ENCODE data around the gene RGS8.

The RGS8 gene

GRCh38 chr1:182670032-182670749, 14.2 kb downstream of the RGS8 start:
- Histone ChIP-seq H3K27me3 (ENCODE audit: control insufficient read depth, insufficient read depth, low read length) (peaks cover 2% of the 10 kb centered on the region; the same call in 1 of the 2 replicates), H3K9me3 (ENCODE audit: control insufficient read depth, insufficient read depth, low read depth, low read length) (no peaks in the 10 kb centered on the region), H3K4me1 (ENCODE audit: control insufficient read depth, insufficient read depth, low read length) (peaks cover 42% of the 10 kb centered on the region), H3K36me3 (ENCODE audit: control insufficient read depth, insufficient read depth, low read length) (no peaks in the 10 kb centered on the region), H3K4me3 (ENCODE audit: low read depth, low read length) (no peak overlapping the region), H3K27ac (ENCODE audit: low read depth, low read length) (no peak overlapping the region), H3K9ac (ENCODE audit: low read length) (no peak overlapping the region)

DNA sequence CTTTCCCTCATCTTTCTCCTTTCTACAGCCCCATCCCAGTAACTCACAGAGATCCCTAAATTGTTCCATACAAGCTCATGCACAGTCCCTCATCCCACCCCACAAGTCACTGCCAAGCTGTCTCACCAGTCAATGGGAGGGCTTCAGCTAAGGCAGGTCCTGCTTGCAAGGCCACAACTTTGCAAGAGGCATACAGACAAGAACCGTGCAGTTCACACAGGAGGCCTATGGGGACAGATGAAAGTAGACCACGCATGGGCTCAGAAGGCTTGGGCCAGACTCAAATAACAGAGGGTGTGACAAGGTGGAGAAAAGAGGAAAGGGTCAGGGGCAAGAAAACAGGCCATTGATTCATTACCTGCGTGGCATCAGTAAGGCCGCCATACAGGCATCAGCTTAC, 15.1 kb downstream of the RGS8 start:
- H3K27me3 ChIP-seq (ENCODE audit: control insufficient read depth, insufficient read depth, low read length) = peaks cover 2% of the 10 kb centered on the region; the same call in 1 of the 2 replicates
- H3K4me3 ChIP-seq (ENCODE audit: low read depth, low read length) = no peak overlapping the region
- no peak overlapping the region for H3K9ac ChIP-seq (ENCODE audit: low read length)
- H3K4me1 ChIP-seq (ENCODE audit: control insufficient read depth, insufficient read depth, low read length) = peaks cover 36% of the 10 kb centered on the region
- H3K27ac ChIP-seq (ENCODE audit: low read depth, low read length) = no peak overlapping the region
- no peaks in the 10 kb centered on the region for H3K36me3 ChIP-seq (ENCODE audit: control insufficient read depth, insufficient read depth, low read length)
- H3K9me3 ChIP-seq (ENCODE audit: control insufficient read depth, insufficient read depth, low read depth, low read length) = no peaks in the 10 kb centered on the region

DNA sequence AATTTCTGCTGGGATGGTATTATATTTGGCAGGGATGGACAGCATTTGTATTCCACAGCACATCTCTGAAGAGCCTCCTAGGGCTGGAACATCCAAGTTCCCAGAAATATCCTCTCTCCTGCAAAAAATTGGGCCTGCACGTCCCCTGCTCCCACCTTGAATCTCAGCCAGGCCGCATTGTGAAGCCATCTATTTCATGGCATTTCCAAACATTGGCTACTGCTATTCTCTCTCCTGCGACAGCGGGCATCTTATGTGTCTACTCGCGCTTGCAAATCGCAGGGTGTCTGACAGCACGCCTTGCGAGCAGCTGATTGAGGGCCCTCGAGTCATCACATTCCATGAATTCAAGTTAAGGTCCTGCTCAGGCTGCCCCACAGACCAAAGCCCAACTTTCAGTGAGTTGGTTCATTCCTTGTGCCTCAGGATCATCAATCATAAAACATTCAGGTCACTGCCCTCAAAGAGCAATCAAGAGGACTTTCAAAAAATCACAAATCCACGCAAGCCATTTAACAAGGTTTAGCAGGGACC, 15.8 kb downstream of the RGS8 start:
- Histone ChIP-seq H3K9ac (ENCODE audit: low read length) (no peak overlapping the region), H3K36me3 (ENCODE audit: control insufficient read depth, insufficient read depth, low read length) (no peaks in the 10 kb centered on the region), H3K9me3 (ENCODE audit: control insufficient read depth, insufficient read depth, low read depth, low read length) (no peaks in the 10 kb centered on the region), H3K27ac (ENCODE audit: low read depth, low read length) (no peak overlapping the region), H3K27me3 (ENCODE audit: control insufficient read depth, insufficient read depth, low read length) (peaks cover 2% of the 10 kb centered on the region; the same call in 1 of the 2 replicates), H3K4me3 (ENCODE audit: low read depth, low read length) (no peak overlapping the region), H3K4me1 (ENCODE audit: control insufficient read depth, insufficient read depth, low read length) (peaks cover 36% of the 10 kb centered on the region)

DNA sequence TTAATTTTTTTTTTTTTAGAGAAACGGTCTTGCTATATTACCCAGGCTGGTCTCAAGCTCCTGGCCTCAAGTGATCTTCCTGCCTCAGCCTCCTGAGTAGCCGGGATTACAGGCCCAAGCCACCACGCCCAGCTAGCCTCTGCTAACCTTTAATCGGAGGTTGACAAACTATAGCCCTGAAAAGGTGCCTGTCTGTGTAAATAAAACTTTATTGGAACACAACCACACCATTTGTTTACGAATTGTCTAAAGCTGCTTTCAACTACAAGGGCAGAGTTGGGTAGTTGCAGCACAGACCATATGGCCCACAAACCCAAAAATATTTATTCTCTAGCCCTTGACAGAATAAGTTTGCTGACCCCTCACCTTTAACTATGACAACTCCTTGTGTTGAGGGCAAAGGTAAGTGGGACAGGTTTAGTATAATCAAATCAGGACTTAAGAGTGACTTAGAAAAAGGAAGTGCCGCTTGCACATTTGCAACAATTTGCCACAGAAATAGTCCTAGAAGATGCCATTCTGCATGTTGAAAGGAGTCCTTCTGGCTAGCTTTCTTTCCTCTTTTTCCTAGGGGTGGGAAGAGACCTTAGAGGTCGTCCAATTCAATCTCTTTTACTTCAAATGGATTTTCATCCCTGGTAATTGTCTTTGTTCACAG, 16.4 kb downstream of the RGS8 start:
- Histone ChIP-seq H3K36me3 (ENCODE audit: control insufficient read depth, insufficient read depth, low read length) (no peaks in the 10 kb centered on the region), H3K4me3 (ENCODE audit: low read depth, low read length) (no peak overlapping the region), H3K27ac (ENCODE audit: low read depth, low read length) (no peak overlapping the region), H3K27me3 (ENCODE audit: control insufficient read depth, insufficient read depth, low read length) (peaks cover 2% of the 10 kb centered on the region; the same call in 1 of the 2 replicates), H3K4me1 (ENCODE audit: control insufficient read depth, insufficient read depth, low read length) (peaks cover 36% of the 10 kb centered on the region), H3K9me3 (ENCODE audit: control insufficient read depth, insufficient read depth, low read depth, low read length) (no peaks in the 10 kb centered on the region), H3K9ac (ENCODE audit: low read length) (no peak overlapping the region)

GRCh38 chr1:182666706-182667105, 17.7 kb downstream of the RGS8 start:
- H3K9ac ChIP-seq (ENCODE audit: low read length) = no peak overlapping the region
- H3K27me3 ChIP-seq (ENCODE audit: control insufficient read depth, insufficient read depth, low read length) = peaks cover 2% of the 10 kb centered on the region; the same call in 1 of the 2 replicates
- peaks cover 37% of the 10 kb centered on the region for H3K4me1 ChIP-seq (ENCODE audit: control insufficient read depth, insufficient read depth, low read length)
- no peak overlapping the region for H3K27ac ChIP-seq (ENCODE audit: low read depth, low read length)
- no peaks in the 10 kb centered on the region for H3K9me3 ChIP-seq (ENCODE audit: control insufficient read depth, insufficient read depth, low read depth, low read length)
- no peak overlapping the region for H3K4me3 ChIP-seq (ENCODE audit: low read depth, low read length)
- H3K36me3 ChIP-seq (ENCODE audit: control insufficient read depth, insufficient read depth, low read length) = no peaks in the 10 kb centered on the region

- H3K4me1 ChIP-seq (ENCODE audit: control insufficient read depth, insufficient read depth, low read length) = peaks cover 27% of the 10 kb centered on the region
- H3K27me3 ChIP-seq (ENCODE audit: control insufficient read depth, insufficient read depth, low read length) = no peaks in the 10 kb centered on the region; the same call in 1 of the 2 replicates
- no peak overlapping the region for H3K27ac ChIP-seq (ENCODE audit: low read depth, low read length)
Observed at GRCh38 chr1:182664296-182664695, 20.1 kb downstream of the RGS8 start.

DNA sequence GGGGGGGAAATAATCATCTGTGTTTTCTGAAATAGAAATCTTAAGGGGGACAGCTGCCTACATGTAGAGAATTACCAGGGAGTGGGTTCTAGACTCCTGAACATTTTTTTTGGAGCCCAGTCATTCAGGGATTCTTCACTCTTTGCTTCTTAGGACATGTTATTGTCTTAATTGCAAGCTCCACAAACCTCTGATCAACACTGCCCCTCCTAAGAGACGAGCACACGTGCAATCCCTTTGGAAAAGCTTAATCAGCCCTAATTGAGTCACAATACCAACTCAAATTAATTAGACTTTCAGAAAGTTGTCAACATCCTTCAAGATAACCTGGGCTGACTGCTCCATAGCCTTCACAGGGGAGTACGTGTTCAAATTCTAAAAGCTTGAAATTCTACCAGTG, 21.4 kb downstream of the RGS8 start:
- Histone ChIP-seq H3K9me3 (ENCODE audit: control insufficient read depth, insufficient read depth, low read depth, low read length) (no peaks in the 10 kb centered on the region), H3K27me3 (ENCODE audit: control insufficient read depth, insufficient read depth, low read length) (no peaks in the 10 kb centered on the region; the same call in 1 of the 2 replicates), H3K9ac (ENCODE audit: low read length) (no peak overlapping the region), H3K27ac (ENCODE audit: low read depth, low read length) (no peak overlapping the region), H3K4me3 (ENCODE audit: low read depth, low read length) (no peak overlapping the region), H3K36me3 (ENCODE audit: control insufficient read depth, insufficient read depth, low read length) (no peaks in the 10 kb centered on the region), H3K4me1 (ENCODE audit: control insufficient read depth, insufficient read depth, low read length) (peaks cover 26% of the 10 kb centered on the region)

More at GRCh38 chr1:182664296-182664695, 20.1 kb downstream of the RGS8 start:
- Histone ChIP-seq H3K9me3 (ENCODE audit: control insufficient read depth, insufficient read depth, low read depth, low read length) (no peaks in the 10 kb centered on the region), H3K36me3 (ENCODE audit: control insufficient read depth, insufficient read depth, low read length) (no peaks in the 10 kb centered on the region), H3K4me3 (ENCODE audit: low read depth, low read length) (no peak overlapping the region), H3K9ac (ENCODE audit: low read length) (no peak overlapping the region)

DNA sequence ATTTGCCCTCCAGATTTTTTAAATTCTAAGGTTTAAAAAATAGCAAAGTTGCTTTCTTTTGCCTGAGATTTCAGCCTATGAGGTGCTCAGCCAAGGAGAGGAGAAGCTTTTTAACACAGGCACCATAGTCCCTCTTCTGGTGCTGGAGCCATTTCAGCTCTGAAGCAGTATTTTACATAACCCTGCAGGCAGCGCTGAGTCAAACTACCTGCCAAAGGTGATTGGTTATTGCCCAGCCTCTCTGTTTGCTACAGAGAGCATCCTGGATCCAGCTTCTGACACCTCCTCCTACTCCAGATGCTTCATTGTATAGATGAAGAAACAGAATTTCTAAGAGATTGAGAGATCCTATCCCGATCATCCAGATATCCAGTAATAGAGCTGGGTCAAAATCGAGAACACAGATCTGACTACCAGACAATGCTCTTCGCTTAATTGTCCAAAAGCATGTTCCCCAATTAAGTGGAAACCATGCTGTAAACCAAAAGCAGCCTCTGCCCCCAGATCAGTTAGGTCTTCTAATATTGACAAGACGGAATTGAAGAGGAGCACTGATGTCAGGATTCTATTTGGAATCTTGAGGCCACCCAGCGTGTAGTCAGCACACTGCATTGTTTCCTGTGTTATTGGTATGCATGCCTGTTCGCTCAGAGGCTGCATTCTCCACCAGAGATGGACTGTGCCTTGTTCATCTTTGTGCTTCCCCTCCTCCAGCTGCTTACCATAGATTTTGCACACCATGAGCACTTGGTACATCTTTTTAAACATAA, 22.1 kb downstream of the RGS8 start:
- Histone ChIP-seq H3K27ac (ENCODE audit: low read depth, low read length) (no peak overlapping the region), H3K36me3 (ENCODE audit: control insufficient read depth, insufficient read depth, low read length) (no peaks in the 10 kb centered on the region), H3K9me3 (ENCODE audit: control insufficient read depth, insufficient read depth, low read depth, low read length) (no peaks in the 10 kb centered on the region), H3K9ac (ENCODE audit: low read length) (no peak overlapping the region), H3K4me1 (ENCODE audit: control insufficient read depth, insufficient read depth, low read length) (peaks cover 24% of the 10 kb centered on the region), H3K4me3 (ENCODE audit: low read depth, low read length) (peak overlapping the region; percentile 25), H3K27me3 (ENCODE audit: control insufficient read depth, insufficient read depth, low read length) (no peaks in the 10 kb centered on the region; the same call in 1 of the 2 replicates)

GRCh38 chr1:182658055-182658454, 26.3 kb downstream of the RGS8 start:
- Histone ChIP-seq H3K9ac (ENCODE audit: low read length) (no peak overlapping the region), H3K4me1 (ENCODE audit: control insufficient read depth, insufficient read depth, low read length) (peaks cover 15% of the 10 kb centered on the region), H3K36me3 (ENCODE audit: control insufficient read depth, insufficient read depth, low read length) (no peaks in the 10 kb centered on the region), H3K27ac (ENCODE audit: low read depth, low read length) (no peak overlapping the region), H3K9me3 (ENCODE audit: control insufficient read depth, insufficient read depth, low read depth, low read length) (no peaks in the 10 kb centered on the region), H3K27me3 (ENCODE audit: control insufficient read depth, insufficient read depth, low read length) (no peaks in the 10 kb centered on the region), H3K4me3 (ENCODE audit: low read depth, low read length) (no peak overlapping the region)

- H3K27me3 ChIP-seq (ENCODE audit: control insufficient read depth, insufficient read depth, low read length) = no peaks in the 10 kb centered on the region
- no peak overlapping the region for H3K9ac ChIP-seq (ENCODE audit: low read length)
- H3K4me1 ChIP-seq (ENCODE audit: control insufficient read depth, insufficient read depth, low read length) = peaks cover 4% of the 10 kb centered on the region; the same call in 1 of the 2 replicates
- H3K4me3 ChIP-seq (ENCODE audit: low read depth, low read length) = no peak overlapping the region
- no peaks in the 10 kb centered on the region for H3K9me3 ChIP-seq (ENCODE audit: control insufficient read depth, insufficient read depth, low read depth, low read length)
- no peaks in the 10 kb centered on the region for H3K36me3 ChIP-seq (ENCODE audit: control insufficient read depth, insufficient read depth, low read length)
- H3K27ac ChIP-seq (ENCODE audit: low read depth, low read length) = no peak overlapping the region
Observed at GRCh38 chr1:182656842-182657397, 27.5 kb downstream of the RGS8 start.
